Measurements from ENCODE around the gene ARHGAP44. TPM values are rescaled to one million over a fixed set of nuclear protein-coding genes. Genes with fewer than 3 reads are reported as not detected.

The ARHGAP44 gene
- total RNA-seq, 1 donor from 2014 or later: 12.4 TPM

DNA sequence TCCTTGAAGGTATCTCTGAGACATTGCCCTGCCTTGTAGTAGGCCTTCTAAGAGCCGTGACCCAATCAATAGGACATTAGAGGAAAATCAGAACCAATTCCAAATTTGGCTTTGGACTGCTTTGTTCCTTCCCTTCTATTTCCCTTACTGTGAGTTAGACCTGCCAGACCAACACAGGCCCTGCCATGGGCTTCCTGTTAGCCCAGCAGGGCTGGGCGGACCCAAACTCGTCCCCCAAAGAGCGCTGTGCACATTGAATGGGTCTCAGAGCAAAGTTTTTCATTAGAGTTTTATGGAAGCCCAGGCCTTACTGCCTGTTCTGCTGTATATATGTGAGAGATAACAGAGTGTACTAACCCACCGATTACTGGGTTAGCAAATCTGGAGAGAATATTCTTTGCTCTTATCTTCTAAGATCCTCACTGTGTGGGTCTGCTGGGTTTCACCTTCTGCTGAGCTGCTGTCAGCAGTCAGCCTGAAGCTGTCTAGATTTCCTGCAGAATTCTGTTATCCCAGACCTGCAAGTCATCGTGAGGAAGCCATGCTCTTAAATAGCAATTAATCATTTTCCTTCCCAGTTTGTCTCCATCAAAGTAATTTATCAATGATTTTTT, 5.7 kb downstream of the ARHGAP44 start:
- Mint-ChIP-seq H3K4me3 (ENCODE audit: low read depth) (no peak overlapping the region), H3K9me3 (ENCODE audit: low read depth) (peaks cover 10% of the 10 kb centered on the region), H3K4me1 (ENCODE audit: low read depth) (peaks cover 13% of the 10 kb centered on the region), H3K27me3 (no peaks in the 10 kb centered on the region), H3K27ac (no peak overlapping the region), H3K36me3 (ENCODE audit: insufficient read depth) (peaks cover 5% of the 10 kb centered on the region)
- TF ChIP-seq CTCF (IDR thresholded peaks at IDR 0.05; ENCODE audit: unreplicated experiment): no peak
- DNase-seq (ENCODE audit: low spot score, unreplicated experiment): no peak

DNA sequence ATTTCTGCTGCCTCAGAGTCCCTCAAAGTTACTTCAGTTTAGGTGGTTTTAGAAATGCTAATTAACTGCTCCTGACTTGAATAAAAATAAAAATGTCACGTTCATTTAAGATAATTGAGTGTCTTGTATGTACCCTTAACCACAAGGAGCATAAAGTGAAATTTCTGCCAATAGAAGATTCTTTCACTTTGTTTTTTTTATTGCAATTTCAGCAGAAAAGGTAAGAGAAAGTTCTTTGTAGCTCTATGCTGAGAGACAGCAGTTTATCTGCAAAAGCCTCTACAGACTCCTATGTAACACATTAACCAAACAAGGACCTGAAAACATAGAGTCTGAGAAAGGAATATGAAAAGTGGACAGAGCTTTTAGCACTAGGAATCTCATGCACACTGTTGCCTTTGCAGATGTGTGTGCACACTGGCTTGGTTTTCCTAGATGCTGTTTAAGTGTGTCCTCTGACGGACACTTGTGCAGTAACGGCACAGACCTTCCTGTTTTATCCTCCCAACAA, 11.6 kb downstream of the ARHGAP44 start:
- Mint-ChIP-seq H3K27ac (no peak overlapping the region), H3K9me3 (ENCODE audit: low read depth) (peaks cover 10% of the 10 kb centered on the region), H3K4me1 (ENCODE audit: low read depth) (peaks cover 6% of the 10 kb centered on the region), H3K4me3 (ENCODE audit: low read depth) (no peak overlapping the region), H3K36me3 (ENCODE audit: insufficient read depth) (peaks cover 5% of the 10 kb centered on the region), H3K27me3 (no peaks in the 10 kb centered on the region)
- DNase-seq (ENCODE audit: low spot score, unreplicated experiment): no peak
- no peak for TF ChIP-seq CTCF (IDR thresholded peaks at IDR 0.05; ENCODE audit: unreplicated experiment)

GRCh38 chr17:12806630-12807029, 17.3 kb downstream of the ARHGAP44 start:
- peaks cover 16% of the 10 kb centered on the region for H3K36me3 Mint-ChIP-seq (ENCODE audit: insufficient read depth)
- no peaks in the 10 kb centered on the region for H3K27me3 Mint-ChIP-seq
- no peak overlapping the region for H3K27ac Mint-ChIP-seq
- H3K4me1 Mint-ChIP-seq (ENCODE audit: low read depth): no peaks in the 10 kb centered on the region
- no peak for TF ChIP-seq CTCF (IDR thresholded peaks at IDR 0.05; ENCODE audit: unreplicated experiment)
- DNase-seq (ENCODE audit: low spot score, unreplicated experiment): no peak
- H3K9me3 Mint-ChIP-seq (ENCODE audit: low read depth): peaks cover 27% of the 10 kb centered on the region
- H3K4me3 Mint-ChIP-seq (ENCODE audit: low read depth): no peak overlapping the region

DNA sequence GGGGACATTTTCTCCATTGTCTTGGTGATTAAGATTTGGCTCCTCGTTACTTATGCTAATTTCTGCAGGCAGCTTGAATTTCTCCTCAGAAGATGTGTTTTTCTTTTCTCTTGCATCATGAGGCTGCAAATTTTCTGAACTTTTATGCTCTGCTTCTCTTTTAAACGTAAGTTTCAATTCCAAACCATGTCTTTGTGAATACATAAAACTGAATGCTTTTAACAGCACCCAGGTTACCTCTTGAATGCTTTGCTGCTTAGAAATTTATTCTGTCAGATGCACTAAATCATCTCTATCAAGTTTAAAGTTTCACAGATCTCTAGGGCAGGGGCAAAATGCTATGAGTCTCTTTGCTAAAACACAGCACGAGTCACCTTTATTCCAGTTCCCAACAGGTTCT, 19.4 kb downstream of the ARHGAP44 start:
- peaks cover 8% of the 10 kb centered on the region for H3K4me1 Mint-ChIP-seq (ENCODE audit: low read depth)
- TF ChIP-seq CTCF (IDR thresholded peaks at IDR 0.05; ENCODE audit: unreplicated experiment): no peak
- no peaks in the 10 kb centered on the region for H3K27me3 Mint-ChIP-seq
- no peak overlapping the region for H3K4me3 Mint-ChIP-seq (ENCODE audit: low read depth)
- DNase-seq (ENCODE audit: low spot score, unreplicated experiment): no peak
- H3K36me3 Mint-ChIP-seq (ENCODE audit: insufficient read depth): peaks cover 16% of the 10 kb centered on the region
- no peak overlapping the region for H3K27ac Mint-ChIP-seq
- peaks cover 27% of the 10 kb centered on the region for H3K9me3 Mint-ChIP-seq (ENCODE audit: low read depth)

DNA sequence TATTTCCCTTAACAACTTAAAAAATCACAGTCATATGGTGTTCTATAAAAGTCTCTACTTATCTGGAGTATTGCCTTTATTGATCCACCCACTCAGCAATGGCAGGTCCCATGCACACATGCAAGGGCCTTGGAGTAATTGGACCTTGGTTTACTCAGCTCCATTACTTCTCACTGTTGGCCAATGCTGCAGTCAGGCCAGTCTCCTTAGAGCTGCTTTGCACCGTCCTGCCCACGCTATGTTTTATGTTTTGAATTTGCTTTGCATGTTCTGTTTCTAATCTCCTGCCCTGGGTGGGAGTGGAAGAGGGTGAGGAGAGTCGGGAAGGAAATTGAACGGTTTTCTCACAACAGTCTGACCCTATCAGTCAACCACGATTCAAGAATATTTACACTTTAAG, 23.6 kb downstream of the ARHGAP44 start:
- Mint-ChIP-seq H3K27ac (no peak overlapping the region), H3K4me1 (ENCODE audit: low read depth) (peaks cover 11% of the 10 kb centered on the region), H3K9me3 (ENCODE audit: low read depth) (peaks cover 22% of the 10 kb centered on the region), H3K4me3 (ENCODE audit: low read depth) (no peak overlapping the region), H3K36me3 (ENCODE audit: insufficient read depth) (peaks cover 14% of the 10 kb centered on the region), H3K27me3 (no peaks in the 10 kb centered on the region)
- TF ChIP-seq CTCF (IDR thresholded peaks at IDR 0.05; ENCODE audit: unreplicated experiment): no peak
- no peak for DNase-seq (ENCODE audit: low spot score, unreplicated experiment)
